ENCODE data around the gene RGL1.

RGL1 gene

GRCh38 chr1:183837062-183837461 is 32.1 kb downstream of the RGL1 start:
- H3K27ac ChIP-seq = no peak overlapping the region
- TF ChIP-seq CTCF (IDR thresholded peaks at IDR 0.05) = no peak

GRCh38 chr1:183838221-183838620 is 33.3 kb downstream of the RGL1 start:
- Histone ChIP-seq H3K27me3 (no peaks in the 10 kb centered on the region), H3K36me3 (no peaks in the 10 kb centered on the region), H3K4me3 (ENCODE audit: low read depth in 1 of 2, low read length in 1 of 2) (no peak overlapping the region), H3K27ac (no peak overlapping the region), H3K4me1 (ENCODE audit: control insufficient read depth in 1 of 2, insufficient read depth in 1 of 2, low read depth in 1 of 2, low read length in 1 of 2) (no peaks in the 10 kb centered on the region), H3K9me3 (no peaks in the 10 kb centered on the region)
- no peak for TF ChIP-seq CTCF (IDR thresholded peaks at IDR 0.05)

More at GRCh38 chr1:183837062-183837461, 32.1 kb downstream of the RGL1 start:
- Histone ChIP-seq H3K4me3 (ENCODE audit: low read depth in 1 of 2, low read length in 1 of 2) (no peak overlapping the region), H3K36me3 (no peaks in the 10 kb centered on the region), H3K27me3 (no peaks in the 10 kb centered on the region), H3K4me1 (ENCODE audit: control insufficient read depth in 1 of 2, insufficient read depth in 1 of 2, low read depth in 1 of 2, low read length in 1 of 2) (no peaks in the 10 kb centered on the region), H3K9me3 (no peaks in the 10 kb centered on the region)

GRCh38 chr1:183840140-183840539 is 35.2 kb downstream of the RGL1 start:
- H3K4me3 ChIP-seq (ENCODE audit: low read depth in 1 of 2, low read length in 1 of 2) = no peak overlapping the region
- H3K4me1 ChIP-seq (ENCODE audit: control insufficient read depth in 1 of 2, insufficient read depth in 1 of 2, low read depth in 1 of 2, low read length in 1 of 2) = no peaks in the 10 kb centered on the region
- no peaks in the 10 kb centered on the region for H3K36me3 ChIP-seq
- H3K27ac ChIP-seq = no peak overlapping the region
- no peak for TF ChIP-seq CTCF (IDR thresholded peaks at IDR 0.05)
- H3K27me3 ChIP-seq = no peaks in the 10 kb centered on the region
- H3K9me3 ChIP-seq = no peaks in the 10 kb centered on the region

GRCh38 chr1:183841550-183841949 is 36.6 kb downstream of the RGL1 start:
- Histone ChIP-seq H3K4me1 (ENCODE audit: control insufficient read depth in 1 of 2, insufficient read depth in 1 of 2, low read depth in 1 of 2, low read length in 1 of 2) (no peaks in the 10 kb centered on the region), H3K36me3 (no peaks in the 10 kb centered on the region), H3K27ac (no peak overlapping the region), H3K27me3 (no peaks in the 10 kb centered on the region), H3K4me3 (ENCODE audit: low read depth in 1 of 2, low read length in 1 of 2) (no peak overlapping the region), H3K9me3 (no peaks in the 10 kb centered on the region)
- TF ChIP-seq CTCF (IDR thresholded peaks at IDR 0.05) = no peak

- Histone ChIP-seq H3K4me1 (ENCODE audit: control insufficient read depth in 1 of 2, insufficient read depth in 1 of 2, low read depth in 1 of 2, low read length in 1 of 2) (no peaks in the 10 kb centered on the region), H3K4me3 (ENCODE audit: low read depth in 1 of 2, low read length in 1 of 2) (no peak overlapping the region), H3K36me3 (no peaks in the 10 kb centered on the region), H3K27me3 (no peaks in the 10 kb centered on the region), H3K27ac (no peak overlapping the region), H3K9me3 (no peaks in the 10 kb centered on the region)
- no peak for TF ChIP-seq CTCF (IDR thresholded peaks at IDR 0.05)
These were observed 37.3 kb downstream of the RGL1 start for GRCh38 chr1:183841950-183842794.
